ENCODE results near the gene NAT16. TPM values are rescaled to one million over a fixed set of nuclear protein-coding genes. Genes with fewer than 3 reads are reported as not detected.
A peak's percentile ranks its signal among the peaks of the same experiment; 100 is the strongest.

The NAT16 gene
- total and polyA plus RNA-seq, 2 of the 13 experiments (the other 11 are each of a cell fraction or from before 2014, with no cell fraction given) = 0.04 TPM; not detected in 1

GRCh38 chr7:101218236-101219125 lies 38.4 kb upstream of the NAT16 start (continued):
- TF ChIP-seq TFE3 (CRISPR knock-in tag; IDR thresholded peaks at IDR 0.05) = no peak
- no peak; the same call in 1 of the 2 replicates for TF ChIP-seq FOXJ3 (CRISPR knock-in tag; IDR thresholded peaks at IDR 0.05; ENCODE audit: borderline replicate concordance)
- TF ChIP-seq ZNF367 (CRISPR knock-in tag; IDR thresholded peaks at IDR 0.05; ENCODE audit: borderline replicate concordance) = no peak
- TF ChIP-seq ZNF674 (CRISPR knock-in tag; IDR thresholded peaks at IDR 0.05; ENCODE audit: low read depth) = no peak
- TF ChIP-seq ZNF83 (CRISPR knock-in tag; IDR thresholded peaks at IDR 0.05; ENCODE audit: borderline replicate concordance) = no peak
- no peak for TF ChIP-seq NFATC3 (CRISPR knock-in tag; IDR thresholded peaks at IDR 0.05)
- TF ChIP-seq ZNF792 (CRISPR knock-in tag; IDR thresholded peaks at IDR 0.05) = no peak
- no peak for TF ChIP-seq ZNF782 (CRISPR knock-in tag; IDR thresholded peaks at IDR 0.05; ENCODE audit: borderline replicate concordance)
- no peak for TF ChIP-seq ZNF34 (CRISPR knock-in tag; IDR thresholded peaks at IDR 0.05; ENCODE audit: borderline replicate concordance)
- TF ChIP-seq JUND (CRISPR knock-in tag; IDR thresholded peaks at IDR 0.05) = no peak
- TF ChIP-seq SNAPC4 (CRISPR knock-in tag; IDR thresholded peaks at IDR 0.05) = peak; percentile 64; the same call in 1 of the 2 replicates
- TF ChIP-seq POLR2G (IDR thresholded peaks at IDR 0.05; ENCODE audit: low read depth, low read length) = no peak; the same call in 1 of the 2 replicates
- no peak for TF ChIP-seq ZNF451 (CRISPR knock-in tag; IDR thresholded peaks at IDR 0.05)
- TF ChIP-seq TBX3 (IDR thresholded peaks at IDR 0.05; ENCODE audit: borderline replicate concordance) = no peak
- TF ChIP-seq MIER3 (CRISPR knock-in tag; IDR thresholded peaks at IDR 0.05; ENCODE audit: borderline replicate concordance) = no peak
- no peak for TF ChIP-seq ZNF280B (CRISPR knock-in tag; IDR thresholded peaks at IDR 0.05; ENCODE audit: borderline replicate concordance)
- no peak for TF ChIP-seq PREB (CRISPR knock-in tag; IDR thresholded peaks at IDR 0.05)
- TF ChIP-seq FOXA3 (CRISPR knock-in tag; IDR thresholded peaks at IDR 0.05) = no peak
- TF ChIP-seq HDAC6 (IDR thresholded peaks at IDR 0.05; ENCODE audit: low read depth, low read length) = no peak
- no peak for TF ChIP-seq YY1 (IDR thresholded peaks at IDR 0.05; ENCODE audit: insufficient read depth, insufficient replicate concordance, low read depth, low read length)
